Measurements from ENCODE around the gene LRRC61.
A peak's percentile ranks its signal among the peaks of the same experiment; 100 is the strongest.

Gene LRRC61

DNA sequence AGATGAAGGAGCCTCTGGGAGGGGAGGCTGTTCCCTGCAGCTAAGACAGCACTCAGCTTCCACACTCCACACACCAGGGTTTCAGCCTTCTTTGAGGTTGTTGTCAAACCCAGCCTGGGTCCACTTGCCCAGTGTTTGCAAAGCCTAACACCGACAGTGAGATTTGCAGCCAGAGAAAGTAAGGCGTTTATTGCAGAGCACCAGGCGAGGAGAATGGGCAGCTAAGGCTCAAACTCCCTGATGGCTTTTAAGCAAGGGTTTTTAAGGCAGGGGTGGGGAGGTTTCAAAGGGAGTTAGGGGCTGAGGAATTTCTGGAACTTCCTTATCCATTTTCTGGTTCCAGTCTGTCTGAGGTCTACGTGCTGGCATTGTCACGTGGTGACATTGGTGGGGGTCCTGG lies 51.3 kb downstream of the LRRC61 start:
- in situ Hi-C loops (cut with MboI; ENCODE audit: low sequenced_read_pairs, unreplicated experiment), result no loop called here
- no peak for TF ChIP-seq CTCF (IDR thresholded peaks at IDR 0.05; ENCODE audit: borderline replicate concordance, control extremely low read depth, extremely low read depth, insufficient read depth, missing control alignments)
- no peak for DNase-seq (ENCODE audit: low spot score)

- in situ Hi-C loops (cut with MboI; ENCODE audit: low sequenced_read_pairs, unreplicated experiment), result no loop called here
- no peak for TF ChIP-seq CTCF (IDR thresholded peaks at IDR 0.05; ENCODE audit: borderline replicate concordance, control extremely low read depth, extremely low read depth, insufficient read depth, missing control alignments)
- no peak for DNase-seq (ENCODE audit: low spot score)
These were observed 52.7 kb downstream of the LRRC61 start for GRCh38 chr7:150375662-150376521.

DNA sequence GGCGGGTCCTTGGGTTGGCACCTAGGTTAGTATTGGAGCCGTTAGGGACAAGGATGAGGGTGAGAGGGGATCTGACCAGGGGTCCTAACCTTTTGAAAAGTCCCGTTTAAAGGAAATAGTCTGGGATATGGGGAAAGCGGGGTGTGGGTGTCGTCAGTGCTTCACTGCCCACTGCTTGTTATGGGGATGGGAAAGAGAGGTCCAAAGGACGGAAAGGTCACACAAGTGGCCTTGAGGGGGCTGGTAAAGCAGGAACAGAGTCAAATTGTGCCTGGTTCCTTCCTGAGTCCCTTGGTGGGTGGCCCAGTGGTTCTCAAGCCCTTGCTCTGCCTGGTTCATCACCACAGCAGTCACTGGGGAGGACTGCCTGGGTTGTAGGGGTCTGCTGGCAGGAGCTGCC lies 53.4 kb downstream of the LRRC61 start:
- in situ Hi-C loops (cut with MboI; ENCODE audit: low sequenced_read_pairs, unreplicated experiment), result no loop called here
- TF ChIP-seq CTCF (IDR thresholded peaks at IDR 0.05; ENCODE audit: borderline replicate concordance, control extremely low read depth, extremely low read depth, insufficient read depth, missing control alignments), result no peak
- DNase-seq (ENCODE audit: low spot score), result no peak

- DNase-seq (ENCODE audit: low spot score), result no peak
- TF ChIP-seq CTCF (IDR thresholded peaks at IDR 0.05; ENCODE audit: borderline replicate concordance, control extremely low read depth, extremely low read depth, insufficient read depth, missing control alignments), result no peak
- in situ Hi-C loops (cut with MboI; ENCODE audit: low sequenced_read_pairs, unreplicated experiment), result no loop called here
These were observed 54.0 kb downstream of the LRRC61 start for GRCh38 chr7:150377196-150377595.

GRCh38 chr7:150377635-150378034 lies 54.5 kb downstream of the LRRC61 start:
- in situ Hi-C loops (cut with MboI; ENCODE audit: low sequenced_read_pairs, unreplicated experiment), result no loop called here
- TF ChIP-seq CTCF (IDR thresholded peaks at IDR 0.05; ENCODE audit: borderline replicate concordance, control extremely low read depth, extremely low read depth, insufficient read depth, missing control alignments), result no peak
- no peak for DNase-seq (ENCODE audit: low spot score)

DNA sequence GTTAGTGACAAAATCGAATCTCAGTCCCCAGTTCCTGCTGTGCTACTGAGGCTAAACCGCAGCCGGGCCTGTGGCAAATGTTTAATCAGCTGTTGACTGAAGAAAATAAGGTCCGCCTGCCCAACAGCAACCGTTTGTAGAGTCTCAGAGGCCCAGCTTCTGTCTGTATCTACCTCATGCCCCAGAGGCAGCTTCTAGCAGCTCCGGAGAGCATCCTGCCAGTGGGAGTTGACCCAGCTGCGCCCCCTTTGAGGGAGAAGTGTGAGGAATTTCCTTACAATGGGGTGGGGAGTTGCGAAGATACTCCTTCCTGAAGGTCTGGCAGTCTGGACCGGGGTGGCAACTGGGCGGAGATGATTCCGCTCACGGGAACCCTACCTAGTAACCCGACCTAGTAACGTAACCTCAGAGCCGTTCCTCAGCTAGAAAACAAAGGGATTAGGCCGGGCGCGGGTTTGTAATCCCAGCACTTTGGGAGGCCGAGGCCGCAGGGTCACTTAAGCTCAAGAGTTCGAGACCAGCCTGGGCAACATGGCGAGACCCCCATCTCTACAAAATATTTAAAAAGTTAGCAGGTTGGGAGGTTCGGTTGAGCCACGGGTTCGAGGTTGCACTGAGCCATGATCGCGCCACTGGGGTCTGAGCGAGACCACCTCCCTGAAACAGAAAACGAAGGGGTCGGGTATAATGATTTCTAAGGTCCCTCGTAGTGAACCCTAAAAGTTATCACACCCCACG lies 55.1 kb downstream of the LRRC61 start:
- DNase-seq (ENCODE audit: low spot score), result no peak
- in situ Hi-C loops (cut with MboI; ENCODE audit: low sequenced_read_pairs, unreplicated experiment), result no loop called here
- peak; percentile 7 for TF ChIP-seq CTCF (IDR thresholded peaks at IDR 0.05; ENCODE audit: borderline replicate concordance, control extremely low read depth, extremely low read depth, insufficient read depth, missing control alignments)
